Esophagus muscularis mucosa (tissue), 4 donors: Measurements from ENCODE around the gene SLAIN1. TPM values are rescaled to one million over a fixed set of nuclear protein-coding genes. Genes with fewer than 3 reads are reported as not detected.

Experiments used
- DNase-seq: peaks from one replicate; pipeline ENCODE4 v3.0.0-alpha.2; 2017; ENCODE audit errors: extremely low spot score
- H3K27ac ChIP-seq, 4 donors: fragments of 200-600 bp; sonication (generic); replicated peaks in 1 of 4; 1 replicate in 3 of 4; 2 replicates in 1 of 4; pipeline ENCODE4 v1.5.1; 2016 to 2019; ENCODE audit warnings: mild to moderate bottlenecking in 1 of 4
- H3K27me3 ChIP-seq, 4 donors: fragments of 200-600 bp; sonication (generic); one replicate each; pipeline versions ENCODE4 v1.5.1 to v1.6.0; 2016 to 2019
- H3K36me3 ChIP-seq, 4 donors: fragments of 200-600 bp; sonication (generic); one replicate each; pipeline ENCODE4 v1.5.1; 2016 to 2019
- H3K4me1 ChIP-seq, 4 donors: fragments of 200-600 bp; sonication (generic); one replicate each; pipeline ENCODE4 v1.5.1; 2016 to 2019
- H3K4me3 ChIP-seq, 4 donors: fragments of 200-600 bp; sonication (generic); 1 replicate in 2 of 4; 2 replicates in 2 of 4; pipeline ENCODE4 v1.5.1; 2016 to 2019; ENCODE audit warnings: mild to moderate bottlenecking in 4 of 4, moderate library complexity in 1 of 4
- H3K9me3 ChIP-seq, 4 donors: fragments of 200-600 bp; sonication (generic); 1 replicate in 3 of 4; 2 replicates in 1 of 4; pipeline ENCODE4 v1.5.1; 2016 to 2019
- EP300 ChIP-seq: sonication (generic); formaldehyde crosslinking; IDR thresholded peaks from one replicate; pipeline ENCODE4 v1.6.1; 2017; ENCODE audit warnings: antibody characterized with exemption
- POLR2A ChIP-seq: fragments of 450-650 bp; IDR thresholded peaks from one replicate; pipeline ENCODE4 v1.6.1; 2017; ENCODE audit warnings: antibody characterized with exemption, moderate library complexity, mild to moderate bottlenecking, low read depth
- POLR2AphosphoS5 ChIP-seq, 2 donors: sonication (generic); formaldehyde crosslinking; IDR thresholded peaks; one replicate each; pipeline ENCODE4 v1.6.1; 2017; ENCODE audit warnings: antibody characterized with exemption in 2 of 2
- WGBS: methylation state at CpG from one replicate; pipeline ENCODE4 v1.1.5; 2018; 5-methylcytosine and 5-hydroxymethylcytosine counted together
- intact Hi-C: fragments of 100-400 bp; cut with DNase I; formaldehyde crosslinking; loops from one replicate; pipeline ENCODE4 v1.15.1; 2023
- total RNA-seq, 4 donors: library from RNA; depleted of rRNA; stranded (reverse); fragments of >200 nt; gene quantifications; one replicate each; pipeline versions ENCODE4 v1.1.0 to v1.2.1, GENCODE V29; 2016
- TF ChIP-seq, protein P1 (sequence below), 3 experiments: fragments of 200-600 bp in 2 of 3; fragments of 450-650 bp in 1 of 3; sonication (generic) in 2 of 3; IDR thresholded peaks; one replicate each; pipeline ENCODE4 v1.5.1; 2017 to 2019; ENCODE audit warnings: antibody characterized with exemption in 3 of 3, mild to moderate bottlenecking in 2 of 3, moderate library complexity in 1 of 3

The SLAIN1 gene
- total RNA-seq, 4 donors from 2014 or later = 7.1 to 12.3 (median 9.7) TPM

DNA sequence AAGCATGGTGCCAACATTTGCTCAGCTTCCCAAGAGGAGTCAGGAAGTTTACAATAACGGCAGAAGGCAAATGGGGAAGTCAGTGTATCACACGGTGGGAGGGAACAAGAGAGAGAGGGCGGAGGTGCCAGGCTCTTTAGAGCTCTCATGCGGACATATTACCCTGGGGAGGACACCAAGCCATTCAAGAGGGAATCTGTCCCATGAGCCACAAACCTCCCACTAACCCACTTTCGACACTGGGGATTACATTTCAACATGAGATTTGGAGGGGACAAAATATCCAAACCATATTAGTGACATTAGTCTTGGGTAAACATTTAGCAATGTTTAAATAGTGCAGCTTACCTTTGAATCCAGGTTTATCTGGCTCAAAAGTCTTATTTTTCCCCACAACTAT is 69.9 kb downstream of the SLAIN1 start:
- no peak overlapping the region for H3K4me3 ChIP-seq
- peaks cover 0 to 12% (median 0%) of the 10 kb centered on the region in 4 donors for H3K36me3 ChIP-seq
- intact Hi-C loops = no loop called here
- no peaks in the 10 kb centered on the region for H3K4me1 ChIP-seq
- H3K27ac ChIP-seq = no peak overlapping the region
- no peaks in the 10 kb centered on the region for H3K9me3 ChIP-seq
- no peak for DNase-seq
- 65% methylated on average over 5 of the region's 5 CpGs for WGBS
- TF ChIP-seq, protein P1, sequence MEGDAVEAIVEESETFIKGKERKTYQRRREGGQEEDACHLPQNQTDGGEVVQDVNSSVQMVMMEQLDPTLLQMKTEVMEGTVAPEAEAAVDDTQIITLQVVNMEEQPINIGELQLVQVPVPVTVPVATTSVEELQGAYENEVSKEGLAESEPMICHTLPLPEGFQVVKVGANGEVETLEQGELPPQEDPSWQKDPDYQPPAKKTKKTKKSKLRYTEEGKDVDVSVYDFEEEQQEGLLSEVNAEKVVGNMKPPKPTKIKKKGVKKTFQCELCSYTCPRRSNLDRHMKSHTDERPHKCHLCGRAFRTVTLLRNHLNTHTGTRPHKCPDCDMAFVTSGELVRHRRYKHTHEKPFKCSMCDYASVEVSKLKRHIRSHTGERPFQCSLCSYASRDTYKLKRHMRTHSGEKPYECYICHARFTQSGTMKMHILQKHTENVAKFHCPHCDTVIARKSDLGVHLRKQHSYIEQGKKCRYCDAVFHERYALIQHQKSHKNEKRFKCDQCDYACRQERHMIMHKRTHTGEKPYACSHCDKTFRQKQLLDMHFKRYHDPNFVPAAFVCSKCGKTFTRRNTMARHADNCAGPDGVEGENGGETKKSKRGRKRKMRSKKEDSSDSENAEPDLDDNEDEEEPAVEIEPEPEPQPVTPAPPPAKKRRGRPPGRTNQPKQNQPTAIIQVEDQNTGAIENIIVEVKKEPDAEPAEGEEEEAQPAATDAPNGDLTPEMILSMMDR (IDR thresholded peaks at IDR 0.05) = no peak
- TF ChIP-seq POLR2A (no peak), POLR2AphosphoS5 (IDR thresholded peaks at IDR 0.05) (no peak), EP300 (no peak)
- H3K27me3 ChIP-seq = no peaks in the 10 kb centered on the region

DNA sequence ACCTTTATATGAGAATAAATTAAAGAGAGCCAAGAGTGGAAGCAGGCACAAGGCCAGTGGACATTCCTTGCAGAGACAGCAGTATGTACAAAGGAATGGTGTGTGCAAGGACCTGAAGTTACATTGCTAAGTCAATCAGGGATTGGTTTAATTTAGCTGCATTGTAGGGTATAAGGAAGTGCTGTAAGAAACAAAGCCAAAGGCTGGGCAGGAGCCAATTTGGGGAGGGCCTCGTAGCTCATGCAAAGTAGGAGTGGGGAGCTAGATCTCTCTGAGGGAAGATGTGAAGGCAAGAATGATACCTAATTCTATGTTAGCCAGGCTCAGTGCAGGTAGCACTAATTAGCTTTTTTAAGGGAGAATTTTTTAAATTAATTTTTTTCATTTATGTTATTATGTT is 76.7 kb downstream of the SLAIN1 start:
- intact Hi-C loops = no loop called here
- WGBS = 33% methylated on average over 1 of the region's 1 CpG
- no peaks in the 10 kb centered on the region for H3K36me3 ChIP-seq
- TF ChIP-seq, protein P1 (IDR thresholded peaks at IDR 0.05) = no peak
- DNase-seq = no peak
- no peak overlapping the region for H3K4me3 ChIP-seq
- no peaks in the 10 kb centered on the region for H3K9me3 ChIP-seq
- no peaks in the 10 kb centered on the region for H3K27me3 ChIP-seq
- no peak overlapping the region for H3K27ac ChIP-seq
- no peaks in the 10 kb centered on the region for H3K4me1 ChIP-seq

DNA sequence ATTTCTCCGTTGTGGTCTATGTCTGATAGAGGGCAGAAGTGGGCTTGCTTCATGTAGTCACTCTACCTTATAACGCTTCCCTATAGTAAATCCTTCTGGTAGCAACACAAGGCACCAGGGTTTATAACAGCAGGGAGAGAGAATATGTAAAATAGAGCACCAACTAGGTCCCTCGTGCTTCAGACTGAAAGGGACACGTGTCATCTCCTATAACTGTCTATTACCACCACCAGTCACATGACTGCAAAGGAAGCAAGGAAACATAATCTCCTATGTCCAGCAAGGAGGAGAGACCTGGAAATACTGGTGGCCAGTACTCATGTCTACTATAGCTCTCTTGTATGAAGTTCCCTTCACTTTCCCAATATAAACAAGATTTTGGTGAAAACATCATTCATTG is 79.2 kb downstream of the SLAIN1 start:
- no peak for DNase-seq
- no peak overlapping the region for H3K4me3 ChIP-seq
- WGBS = 51% methylated on average over 4 of the region's 4 CpGs
- no peaks in the 10 kb centered on the region for H3K36me3 ChIP-seq
- no peaks in the 10 kb centered on the region for H3K27me3 ChIP-seq
- TF ChIP-seq EP300 (no peak), POLR2AphosphoS5 (IDR thresholded peaks at IDR 0.05) (no peak), POLR2A (no peak)
- TF ChIP-seq, protein P1 (IDR thresholded peaks at IDR 0.05) = no peak
- H3K9me3 ChIP-seq = no peaks in the 10 kb centered on the region
- intact Hi-C loops = no loop called here
- peaks cover 0 to 10% (median 2%) of the 10 kb centered on the region in 4 donors for H3K4me1 ChIP-seq
- H3K27ac ChIP-seq = no peak overlapping the region

DNA sequence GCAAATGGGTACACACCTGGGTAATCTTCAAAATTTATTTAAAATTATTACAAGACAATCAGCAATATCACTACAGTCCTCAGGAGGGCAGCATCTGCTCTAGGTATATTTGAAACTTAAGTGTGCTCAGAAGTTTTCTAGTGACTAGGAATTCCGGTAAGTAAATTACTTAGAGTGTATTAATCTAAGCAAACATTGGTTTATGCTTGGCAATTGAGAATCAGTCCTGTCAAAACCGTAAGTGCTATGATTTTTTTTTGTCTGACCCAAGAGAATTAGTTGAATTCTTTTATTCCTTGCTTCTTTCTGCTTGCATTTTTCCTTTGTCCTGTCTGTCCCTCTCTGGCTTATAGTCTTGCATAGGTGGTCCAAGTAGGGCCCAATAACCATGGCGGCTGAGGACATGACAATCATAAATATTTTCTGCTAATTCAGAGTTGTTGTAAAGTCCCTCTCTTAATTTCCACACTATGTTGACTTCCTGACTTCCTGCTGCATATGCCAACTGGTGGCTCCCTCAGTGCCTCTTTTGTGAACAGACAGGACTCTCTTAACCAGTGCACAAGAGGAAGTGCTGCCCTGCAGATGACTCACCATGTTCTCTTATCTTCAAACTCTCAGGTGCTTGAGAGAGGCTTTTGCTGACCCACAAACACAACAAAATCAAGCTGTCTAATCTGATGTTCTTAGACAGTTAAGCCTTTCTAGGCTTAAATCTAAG is 82.2 kb downstream of the SLAIN1 start:
- Histone ChIP-seq H3K4me3 (no peak overlapping the region), H3K9me3 (no peaks in the 10 kb centered on the region), H3K27me3 (no peaks in the 10 kb centered on the region), H3K4me1 (peaks cover 0 to 10% (median 2%) of the 10 kb centered on the region in 4 donors), H3K36me3 (no peaks in the 10 kb centered on the region), H3K27ac (no peak overlapping the region)
- TF ChIP-seq, protein P1 (IDR thresholded peaks at IDR 0.05) = peak; percentile 60 to 75 (median 71)
- TF ChIP-seq POLR2AphosphoS5 (IDR thresholded peaks at IDR 0.05) = no peak
- no peak for DNase-seq
- 24% methylated on average over 3 of the region's 3 CpGs for WGBS
- intact Hi-C loops = loop anchor here (1.0 kb wide), 1 partner anchor 342 kb away; no protein-coding TSS in a partner anchor

DNA sequence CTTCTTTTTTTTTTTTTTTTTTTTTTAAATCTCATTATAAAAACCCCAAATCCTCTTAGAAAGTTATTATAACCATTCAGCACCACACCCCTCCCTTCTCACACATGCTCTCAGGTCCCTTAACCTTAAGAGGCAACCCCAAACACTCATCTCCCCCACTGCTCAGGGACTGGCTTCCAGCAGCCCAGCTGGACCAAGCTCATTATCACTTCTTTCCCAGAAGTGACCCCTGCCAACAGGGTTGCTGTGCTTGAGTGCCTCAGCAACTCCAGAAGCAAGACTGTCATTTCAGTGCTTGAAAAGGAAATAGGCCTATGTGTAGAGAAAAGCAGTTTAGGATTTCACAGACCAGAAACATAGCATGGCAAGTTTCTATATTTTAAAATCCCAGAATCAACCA is 84.3 kb downstream of the SLAIN1 start:
- Histone ChIP-seq H3K27me3 (no peaks in the 10 kb centered on the region), H3K9me3 (no peaks in the 10 kb centered on the region), H3K4me1 (peaks cover 0 to 10% (median 6%) of the 10 kb centered on the region in 4 donors), H3K4me3 (no peak overlapping the region), H3K36me3 (no peaks in the 10 kb centered on the region), H3K27ac (no peak overlapping the region)
- DNase-seq = no peak
- intact Hi-C loops = no loop called here
- TF ChIP-seq, protein P1 (IDR thresholded peaks at IDR 0.05) = no peak
- TF ChIP-seq EP300 = no peak
- TF ChIP-seq POLR2AphosphoS5 (IDR thresholded peaks at IDR 0.05) = no peak
- TF ChIP-seq POLR2A = no peak
